ENCODE data around the gene FBXO41. TPM values are rescaled to one million over a fixed set of nuclear protein-coding genes. Genes with fewer than 3 reads are reported as not detected.

Gene FBXO41
- total RNA-seq, 1 experiment from 2014 or later: 4.4 TPM

DNA sequence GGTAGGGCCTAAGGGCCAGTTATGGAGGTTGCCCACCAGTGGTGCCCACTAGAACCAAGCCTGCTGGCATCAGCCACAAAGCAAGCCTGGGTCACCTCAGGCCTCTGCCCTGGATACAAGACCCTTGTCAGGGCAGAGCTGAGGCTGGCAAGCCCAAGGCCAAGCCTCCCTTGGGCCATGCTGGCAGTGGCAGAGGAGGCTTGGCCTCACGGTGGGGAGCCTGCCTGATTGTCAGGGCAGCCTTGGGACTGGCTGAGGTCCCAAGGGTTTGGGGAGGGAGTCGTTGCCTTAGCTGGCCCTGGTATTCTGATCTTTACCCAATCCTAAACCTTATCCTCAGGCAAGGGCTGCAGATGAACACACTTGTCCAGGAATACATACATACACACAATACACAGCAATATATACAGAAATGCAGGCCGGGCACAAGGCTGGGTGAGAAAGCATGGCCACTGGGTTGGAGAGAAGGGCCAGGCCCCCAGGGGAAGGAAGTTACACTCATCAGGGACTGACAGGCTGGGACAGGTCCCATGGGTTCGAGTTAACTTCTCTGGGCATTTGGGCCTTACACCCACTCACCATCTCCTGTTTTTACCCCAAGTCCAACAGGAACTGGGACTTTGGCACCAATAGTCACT lies 29.2 kb downstream of the FBXO41 start:
- no peaks in the 10 kb centered on the region for H3K9me3 Mint-ChIP-seq (ENCODE audit: unreplicated experiment)
- no peak overlapping the region for H3K4me3 Mint-ChIP-seq (ENCODE audit: unreplicated experiment)
- TF ChIP-seq, protein P1, sequence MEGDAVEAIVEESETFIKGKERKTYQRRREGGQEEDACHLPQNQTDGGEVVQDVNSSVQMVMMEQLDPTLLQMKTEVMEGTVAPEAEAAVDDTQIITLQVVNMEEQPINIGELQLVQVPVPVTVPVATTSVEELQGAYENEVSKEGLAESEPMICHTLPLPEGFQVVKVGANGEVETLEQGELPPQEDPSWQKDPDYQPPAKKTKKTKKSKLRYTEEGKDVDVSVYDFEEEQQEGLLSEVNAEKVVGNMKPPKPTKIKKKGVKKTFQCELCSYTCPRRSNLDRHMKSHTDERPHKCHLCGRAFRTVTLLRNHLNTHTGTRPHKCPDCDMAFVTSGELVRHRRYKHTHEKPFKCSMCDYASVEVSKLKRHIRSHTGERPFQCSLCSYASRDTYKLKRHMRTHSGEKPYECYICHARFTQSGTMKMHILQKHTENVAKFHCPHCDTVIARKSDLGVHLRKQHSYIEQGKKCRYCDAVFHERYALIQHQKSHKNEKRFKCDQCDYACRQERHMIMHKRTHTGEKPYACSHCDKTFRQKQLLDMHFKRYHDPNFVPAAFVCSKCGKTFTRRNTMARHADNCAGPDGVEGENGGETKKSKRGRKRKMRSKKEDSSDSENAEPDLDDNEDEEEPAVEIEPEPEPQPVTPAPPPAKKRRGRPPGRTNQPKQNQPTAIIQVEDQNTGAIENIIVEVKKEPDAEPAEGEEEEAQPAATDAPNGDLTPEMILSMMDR (IDR thresholded peaks at IDR 0.05; ENCODE audit: unreplicated experiment): no peak
- H3K4me1 Mint-ChIP-seq (ENCODE audit: insufficient read depth, unreplicated experiment): no peaks in the 10 kb centered on the region
- ChIA-PET CTCF (no interaction called here), POLR2A (interaction anchor here (1.7 to 2.4 kb wide), 2 partner anchors 10 to 21 kb away, joined by 7 to 11 read pairs; partner anchors contain the start of genes CCT7 and PRADC1)
- peak; percentile 77 for DNase-seq (ENCODE audit: unreplicated experiment)
- H3K36me3 Mint-ChIP-seq (ENCODE audit: insufficient read depth, unreplicated experiment): peaks cover 39% of the 10 kb centered on the region
- H3K27me3 Mint-ChIP-seq (ENCODE audit: insufficient read depth, unreplicated experiment): no peaks in the 10 kb centered on the region
- no TSS peak for BruUV-seq (replicated peaks)
- no peak overlapping the region for H3K27ac Mint-ChIP-seq (ENCODE audit: low read depth, unreplicated experiment)
- intact Hi-C loops (cut with micrococcal nuclease): no loop called here

DNA sequence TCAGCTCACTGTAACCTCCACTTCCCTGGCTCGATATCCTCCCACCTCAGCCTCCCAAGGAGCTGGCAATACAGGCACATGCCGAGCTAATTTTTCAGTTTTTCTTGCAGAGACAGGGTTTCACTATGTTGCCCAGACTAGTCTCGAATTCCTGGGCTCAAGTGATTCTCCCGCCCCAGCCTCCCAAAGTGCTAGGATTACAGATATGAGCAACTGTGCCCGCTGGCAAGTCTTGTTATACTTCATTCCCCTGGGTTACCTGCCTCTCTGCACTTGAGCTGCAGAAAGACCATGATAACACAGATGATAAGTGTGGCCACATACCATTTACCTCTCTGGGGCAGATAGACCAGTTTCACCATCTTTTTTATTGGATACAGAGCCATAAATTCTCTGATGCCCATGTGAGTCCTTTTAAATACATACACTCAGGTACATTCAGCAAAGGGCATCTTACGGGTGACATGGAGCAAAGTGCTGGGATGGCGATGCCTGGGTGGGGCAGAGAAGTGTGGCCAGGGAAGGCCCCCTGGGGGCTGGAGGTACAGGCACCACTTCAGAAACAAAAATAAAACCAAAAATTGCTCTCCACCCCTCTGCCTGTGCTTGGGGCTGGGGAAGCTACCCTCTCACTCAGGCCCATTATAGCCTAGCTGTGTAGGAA lies 29.8 kb downstream of the FBXO41 start:
- Mint-ChIP-seq H3K36me3 (ENCODE audit: insufficient read depth, unreplicated experiment) (peaks cover 45% of the 10 kb centered on the region), H3K27me3 (ENCODE audit: insufficient read depth, unreplicated experiment) (no peaks in the 10 kb centered on the region)
- TSS peak; percentile 8 for BruUV-seq (replicated peaks)

DNA sequence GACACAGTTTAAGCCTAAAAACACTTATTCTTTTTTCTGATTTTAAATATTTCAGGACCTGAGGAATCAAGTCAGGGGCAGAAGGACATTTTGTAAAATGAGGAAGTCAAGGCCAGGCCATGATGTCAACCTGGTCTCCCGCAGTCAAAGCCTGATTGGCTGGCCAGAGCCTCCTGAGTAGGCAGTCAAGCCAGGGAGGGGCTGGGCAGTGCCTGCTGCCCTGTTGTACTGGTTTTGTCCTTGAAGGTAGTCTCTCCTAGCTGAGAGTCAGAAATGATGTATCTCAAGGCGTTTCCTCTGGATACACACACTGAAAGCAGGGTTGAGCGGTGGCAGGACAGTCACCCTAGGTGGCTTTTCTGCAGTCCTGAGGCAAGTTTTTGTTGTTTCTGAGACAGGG lies 30.4 kb downstream of the FBXO41 start:
- no peak overlapping the region for H3K27ac Mint-ChIP-seq (ENCODE audit: low read depth, unreplicated experiment)
- peaks cover 51% of the 10 kb centered on the region for H3K36me3 Mint-ChIP-seq (ENCODE audit: insufficient read depth, unreplicated experiment)
- no peak for DNase-seq (ENCODE audit: unreplicated experiment)
- no peaks in the 10 kb centered on the region for H3K9me3 Mint-ChIP-seq (ENCODE audit: unreplicated experiment)
- ChIA-PET CTCF (interaction anchor here (0.6 to 0.7 kb wide), 3 partner anchors 14 to 60 kb away, joined by 3 to 5 read pairs (median 3); no protein-coding TSS in a partner anchor), POLR2A (interaction anchor here (0.6 to 2.4 kb wide), 5 partner anchors 9 to 77 kb away, joined by 3 to 11 read pairs (median 3); partner anchors contain the start of genes CCT7 and PRADC1)
- H3K27me3 Mint-ChIP-seq (ENCODE audit: insufficient read depth, unreplicated experiment): no peaks in the 10 kb centered on the region
- TF ChIP-seq, protein P1 (IDR thresholded peaks at IDR 0.05; ENCODE audit: unreplicated experiment): no peak
- H3K4me1 Mint-ChIP-seq (ENCODE audit: insufficient read depth, unreplicated experiment): no peaks in the 10 kb centered on the region
- BruUV-seq (replicated peaks): no TSS peak
- no peak overlapping the region for H3K4me3 Mint-ChIP-seq (ENCODE audit: unreplicated experiment)
- intact Hi-C loops (cut with micrococcal nuclease): no loop called here

More for the DNA sequence above, 29.8 kb downstream of the FBXO41 start:
- intact Hi-C loops (cut with micrococcal nuclease): no loop called here
- Mint-ChIP-seq H3K27ac (ENCODE audit: low read depth, unreplicated experiment) (no peak overlapping the region), H3K4me1 (ENCODE audit: insufficient read depth, unreplicated experiment) (no peaks in the 10 kb centered on the region), H3K4me3 (ENCODE audit: unreplicated experiment) (no peak overlapping the region), H3K9me3 (ENCODE audit: unreplicated experiment) (no peaks in the 10 kb centered on the region)
- TF ChIP-seq, protein P1 (IDR thresholded peaks at IDR 0.05; ENCODE audit: unreplicated experiment): no peak
- CTCF ChIA-PET: interaction anchor here (0.6 kb wide), 2 partner anchors 13 to 59 kb away, joined by 3 to 5 read pairs; no protein-coding TSS in a partner anchor
- POLR2A ChIA-PET: interaction anchor here (0.6 to 2.4 kb wide), 5 partner anchors 10 to 77 kb away, joined by 3 to 11 read pairs (median 3); partner anchors contain the start of genes CCT7 and PRADC1
- DNase-seq (ENCODE audit: unreplicated experiment): no peak

DNA sequence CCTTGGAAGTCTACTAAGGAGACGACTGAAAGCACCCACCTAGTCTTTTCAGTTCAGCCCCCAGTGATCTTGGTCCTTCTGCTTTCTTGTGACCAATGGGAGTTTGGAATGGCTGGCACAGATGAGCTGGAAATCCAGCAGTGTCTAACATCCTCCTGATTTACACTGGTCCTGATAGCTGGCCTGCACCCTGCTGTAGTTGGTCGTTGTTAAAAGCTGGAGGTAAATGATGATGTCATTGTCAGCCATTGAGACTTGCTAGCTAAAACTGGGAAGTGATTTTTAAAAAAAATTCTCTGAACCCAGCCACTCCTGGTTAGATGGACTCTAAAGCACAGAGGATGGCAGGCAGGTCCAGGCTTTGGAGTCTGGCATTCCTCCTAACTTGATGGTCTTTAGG lies 30.9 kb downstream of the FBXO41 start:
- no peaks in the 10 kb centered on the region for H3K4me1 Mint-ChIP-seq (ENCODE audit: insufficient read depth, unreplicated experiment)
- no peak overlapping the region for H3K4me3 Mint-ChIP-seq (ENCODE audit: unreplicated experiment)
- TF ChIP-seq, protein P1 (IDR thresholded peaks at IDR 0.05; ENCODE audit: unreplicated experiment): no peak
- no peaks in the 10 kb centered on the region for H3K9me3 Mint-ChIP-seq (ENCODE audit: unreplicated experiment)
- peaks cover 56% of the 10 kb centered on the region for H3K36me3 Mint-ChIP-seq (ENCODE audit: insufficient read depth, unreplicated experiment)
- no peak for DNase-seq (ENCODE audit: unreplicated experiment)
- ChIA-PET POLR2A (interaction anchor here (1.1 to 2.4 kb wide), 4 partner anchors 19 to 38 kb away, joined by 3 to 11 read pairs (median 3); partner anchors contain the start of genes CCT7 and PRADC1), CTCF (interaction anchor here (0.7 kb wide), 1 partner anchor 18 kb away, joined by 3 read pairs; no protein-coding TSS in a partner anchor)
- no peak overlapping the region for H3K27ac Mint-ChIP-seq (ENCODE audit: low read depth, unreplicated experiment)
- no TSS peak for BruUV-seq (replicated peaks)
- intact Hi-C loops (cut with micrococcal nuclease): no loop called here
- H3K27me3 Mint-ChIP-seq (ENCODE audit: insufficient read depth, unreplicated experiment): no peaks in the 10 kb centered on the region

Data from MCF 10A (cell line).